LHCN-M2 (cell line): ENCODE data around the gene GRAMD4. TPM values are rescaled to one million over a fixed set of nuclear protein-coding genes. Genes with fewer than 3 reads are reported as not detected.

Experiments used
- DNase-seq: peaks from one replicate; pipeline ENCODE4 v3.0.0-alpha.2; 2012; ENCODE audit warnings: low read depth
- total RNA-seq: library from RNA; depleted of rRNA; stranded (reverse); fragments of >200 nt; gene quantifications from 2 replicates; pipeline ENCODE4 v1.2.3, GENCODE V29; 2014

The GRAMD4 gene
- total RNA-seq, 1 experiment from 2014 or later = 5.8 TPM

GRCh38 chr22:46598224-46598623 is 22.0 kb upstream of the GRAMD4 start:
- DNase-seq = no peak

- no peak for DNase-seq
These were observed 21.3 kb upstream of the GRAMD4 start for GRCh38 chr22:46598737-46599424.

- no peak for DNase-seq
These were observed 19.9 kb upstream of the GRAMD4 start for GRCh38 chr22:46600273-46600796.

GRCh38 chr22:46602025-46602424 is 18.2 kb upstream of the GRAMD4 start:
- no peak for DNase-seq

GRCh38 chr22:46604306-46604690 is 15.9 kb upstream of the GRAMD4 start:
- DNase-seq = no peak

GRCh38 chr22:46605117-46605516 is 15.1 kb upstream of the GRAMD4 start:
- no peak for DNase-seq

GRCh38 chr22:46606886-46607285 is 13.3 kb upstream of the GRAMD4 start:
- no peak for DNase-seq

- no peak for DNase-seq
These were observed 12.6 kb upstream of the GRAMD4 start for GRCh38 chr22:46607483-46608114.

GRCh38 chr22:46609175-46609690 is 11.0 kb upstream of the GRAMD4 start:
- DNase-seq = no peak

GRCh38 chr22:46609724-46610201 is 10.4 kb upstream of the GRAMD4 start:
- no peak for DNase-seq

GRCh38 chr22:46610356-46610755 is 9.8 kb upstream of the GRAMD4 start:
- no peak for DNase-seq

GRCh38 chr22:46611189-46611588 is 9.0 kb upstream of the GRAMD4 start:
- no peak for DNase-seq

GRCh38 chr22:46612341-46612903 is 7.8 kb upstream of the GRAMD4 start:
- DNase-seq = no peak

GRCh38 chr22:46612904-46613605 is 7.1 kb upstream of the GRAMD4 start:
- no peak for DNase-seq

- DNase-seq = no peak
These were observed 6.6 kb upstream of the GRAMD4 start for GRCh38 chr22:46613606-46614021.

GRCh38 chr22:46614025-46614931 is 5.9 kb upstream of the GRAMD4 start:
- no peak for DNase-seq

GRCh38 chr22:46617207-46617985 is 2.8 kb upstream of the GRAMD4 start:
- DNase-seq = no peak

GRCh38 chr22:46617986-46618647 is 2.1 kb upstream of the GRAMD4 start:
- DNase-seq = no peak

- DNase-seq = no peak
These were observed 1.5 kb upstream of the GRAMD4 start for GRCh38 chr22:46618667-46619066.
